Measurements from ENCODE around the gene PKD2L1. TPM values are rescaled to one million over a fixed set of nuclear protein-coding genes. Genes with fewer than 3 reads are reported as not detected.
A peak's percentile ranks its signal among the peaks of the same experiment; 100 is the strongest.
"Not testable (repeated sequence)": the region's sequence is repeated elsewhere in the genome, so short reads cannot be mapped to it uniquely, and the experiment has no call there.

Gene PKD2L1
- total RNA-seq = not detected

DNA sequence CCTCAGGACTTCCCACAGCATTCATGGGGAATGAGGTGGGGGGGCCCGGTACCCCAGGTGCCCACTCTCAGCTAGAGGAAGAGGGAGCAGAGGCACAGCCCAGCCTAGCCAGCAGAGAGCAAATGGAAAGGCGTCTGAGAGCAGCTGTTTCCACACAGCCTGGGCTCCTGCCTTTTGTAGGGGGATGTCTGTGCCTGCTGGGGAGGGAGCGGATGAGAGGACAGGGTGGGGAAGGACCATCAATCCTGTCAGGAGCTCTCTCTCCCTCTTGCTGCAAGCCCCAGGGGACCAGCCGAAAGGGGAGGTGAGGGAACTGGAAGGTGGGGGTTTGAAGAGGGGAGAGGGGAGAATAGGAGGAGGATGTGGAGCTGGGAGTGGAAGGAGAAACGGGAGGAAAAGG is at the start of gene PKD2L1:
Gene PKD2L1 (minus strand): TSS at position 150 of the 400 bp plus-strand sequence. CDS start 125 bp downstream, at position 25.
- FAIRE-seq = no peak
- DNase-seq (ENCODE audit: low spot score in 2 of 2) = no peak

DNA sequence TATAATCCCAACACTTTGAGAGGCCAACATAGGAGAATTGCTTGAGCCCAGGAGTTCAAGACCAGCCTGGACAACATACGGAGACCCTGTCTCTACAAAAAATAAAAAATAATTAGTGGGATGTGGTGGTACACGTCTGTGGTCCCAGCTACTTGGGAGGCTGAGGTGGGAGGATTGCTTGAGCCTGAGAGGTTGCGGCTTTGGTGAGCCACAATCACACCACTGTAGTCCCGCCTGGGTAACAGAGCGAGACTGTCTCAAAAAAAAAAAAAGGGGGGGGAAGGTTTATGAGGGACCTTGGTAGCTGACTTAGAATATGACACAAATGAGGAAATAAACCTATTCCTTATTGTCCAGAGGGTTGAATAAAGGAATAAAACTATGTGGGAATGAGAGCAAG is 47.8 kb upstream of the PKD2L1 start:
- FAIRE-seq (no peak), DNase-seq (ENCODE audit: low spot score in 2 of 2) (no peak)

GRCh38 chr10:100376656-100377055 is 46.6 kb upstream of the PKD2L1 start:
- not testable (repeated sequence) for FAIRE-seq; DNase-seq (ENCODE audit: low spot score in 2 of 2)

DNA sequence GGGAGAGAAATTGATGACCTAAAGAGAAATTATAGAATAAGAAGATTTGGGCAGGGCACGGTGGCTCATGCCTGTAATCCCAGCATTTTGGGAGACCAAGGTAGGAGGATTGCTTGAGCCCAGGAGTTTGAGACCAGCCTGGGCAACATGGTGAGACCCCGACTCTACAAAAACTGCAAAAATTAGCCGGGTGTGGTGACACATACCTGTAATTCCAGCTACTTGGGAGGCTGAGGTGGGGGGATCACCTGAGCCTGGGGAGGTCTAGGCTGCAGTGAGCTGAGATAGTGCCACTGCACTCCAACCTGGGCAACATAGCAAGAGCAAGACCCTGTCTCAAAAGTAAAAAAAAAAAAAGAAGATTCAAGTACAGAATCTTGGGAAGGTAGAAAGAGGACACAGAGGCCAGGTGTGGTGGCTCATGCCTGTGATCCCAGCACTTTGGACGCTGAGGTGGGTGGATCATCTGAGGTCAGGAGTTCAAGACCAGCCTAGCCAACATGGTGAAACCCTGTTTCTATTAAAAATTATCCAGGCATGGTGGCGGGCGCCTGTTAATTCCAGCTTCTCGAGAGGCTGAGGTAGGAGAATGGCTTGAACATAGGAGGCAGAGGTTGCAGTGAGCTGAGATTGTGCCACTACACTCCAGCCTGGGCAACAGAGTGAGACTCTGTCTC is 44.8 kb upstream of the PKD2L1 start:
- FAIRE-seq; DNase-seq (ENCODE audit: low spot score in 2 of 2): not testable (repeated sequence)

DNA sequence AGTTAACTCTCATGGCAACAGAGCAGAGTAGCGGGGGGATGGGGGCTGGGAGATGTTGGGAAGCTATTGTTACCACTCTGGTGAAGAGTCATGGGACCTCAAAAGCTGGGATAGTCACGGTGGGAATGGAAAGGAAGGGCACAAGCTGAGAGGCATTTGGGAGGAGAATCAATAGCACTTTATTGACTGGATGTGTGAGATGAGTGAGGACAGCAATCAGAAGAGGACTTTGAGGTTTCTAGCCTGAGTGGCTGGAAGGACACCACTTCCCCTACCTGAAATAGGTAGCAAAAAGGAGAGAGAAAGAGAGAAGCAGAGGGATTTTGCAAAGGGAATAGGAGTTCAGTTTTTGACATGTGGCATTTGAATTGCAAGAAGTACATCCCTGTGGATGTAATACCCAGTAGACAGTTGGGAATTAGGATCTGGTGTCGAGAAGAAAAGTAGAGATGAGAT is 44.2 kb upstream of the PKD2L1 start:
- no peak for FAIRE-seq
- no peak for DNase-seq (ENCODE audit: low spot score in 2 of 2)

- DNase-seq (ENCODE audit: low spot score in 2 of 2) (peak; percentile 68 to 86), FAIRE-seq (no peak)
These were observed 43.5 kb upstream of the PKD2L1 start for GRCh38 chr10:100373298-100374199.

- FAIRE-seq (no peak), DNase-seq (ENCODE audit: low spot score in 2 of 2) (no peak)
These were observed 42.6 kb upstream of the PKD2L1 start for GRCh38 chr10:100372415-100373297.

DNA sequence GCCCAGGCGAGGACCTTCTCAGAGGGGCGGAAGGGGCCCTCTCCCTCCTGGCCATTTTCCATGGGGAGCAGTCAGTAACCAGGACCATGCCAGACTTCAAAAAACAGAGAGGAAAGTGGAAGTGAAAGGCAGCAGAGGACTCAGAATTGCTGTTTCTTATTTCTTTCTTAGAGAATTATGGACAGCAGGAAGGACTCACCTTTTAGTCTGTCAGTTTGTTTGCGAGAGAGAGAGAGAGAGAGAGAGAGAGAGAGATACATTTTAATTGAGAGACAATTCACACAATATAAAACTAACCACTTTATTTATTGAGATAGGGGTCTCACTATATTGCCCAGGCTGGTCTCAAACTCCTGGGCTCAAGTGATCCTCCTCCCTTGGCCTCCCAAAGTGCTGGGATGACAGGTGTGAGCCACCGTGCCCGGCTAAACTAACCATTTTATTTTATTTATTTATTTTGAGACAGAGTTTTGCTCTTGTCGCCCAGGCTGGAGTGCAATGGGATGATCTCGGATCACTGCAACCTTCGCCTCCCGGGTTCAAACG is 41.5 kb upstream of the PKD2L1 start:
- DNase-seq (ENCODE audit: low spot score in 2 of 2) = no peak
- no peak for FAIRE-seq

DNA sequence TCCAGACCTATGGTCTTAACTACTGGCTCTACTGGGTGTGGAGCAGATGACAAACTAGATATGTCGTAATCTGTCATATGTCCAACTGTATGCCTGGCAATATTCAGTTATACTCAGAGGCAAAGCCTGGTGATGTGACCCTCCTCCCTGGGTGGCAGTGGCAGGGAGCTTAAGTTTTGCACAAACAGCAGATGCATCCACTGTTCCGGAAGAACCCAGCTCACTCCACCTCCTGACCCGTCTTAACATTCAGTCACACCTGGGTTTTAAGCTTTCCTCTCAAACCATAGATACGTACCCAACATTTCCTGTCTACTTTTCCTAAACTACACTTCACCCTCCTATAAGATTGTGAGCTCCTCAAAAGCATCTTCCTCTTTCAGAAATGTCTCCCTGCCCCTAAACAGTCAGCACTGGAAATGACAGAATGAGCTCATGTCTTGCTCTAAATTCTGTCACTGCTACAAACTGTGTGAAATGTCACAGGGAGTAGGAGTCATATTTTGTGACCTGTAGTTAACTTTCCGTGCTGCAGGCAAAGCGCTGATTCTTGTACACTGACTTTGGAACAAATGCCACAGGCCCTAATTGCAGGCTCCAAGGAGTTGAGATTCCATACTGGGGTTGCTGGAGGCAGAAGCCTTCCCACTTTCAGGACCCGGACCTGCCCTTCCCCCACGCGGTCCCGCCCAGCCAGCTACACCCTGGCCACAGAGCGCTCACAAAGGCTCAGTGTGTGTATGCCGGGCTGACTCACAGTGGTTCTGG is 40.9 kb upstream of the PKD2L1 start:
- DNase-seq (ENCODE audit: low spot score in 2 of 2) (peak in 1 of 2 donors; percentile 40), FAIRE-seq (no peak)

DNA sequence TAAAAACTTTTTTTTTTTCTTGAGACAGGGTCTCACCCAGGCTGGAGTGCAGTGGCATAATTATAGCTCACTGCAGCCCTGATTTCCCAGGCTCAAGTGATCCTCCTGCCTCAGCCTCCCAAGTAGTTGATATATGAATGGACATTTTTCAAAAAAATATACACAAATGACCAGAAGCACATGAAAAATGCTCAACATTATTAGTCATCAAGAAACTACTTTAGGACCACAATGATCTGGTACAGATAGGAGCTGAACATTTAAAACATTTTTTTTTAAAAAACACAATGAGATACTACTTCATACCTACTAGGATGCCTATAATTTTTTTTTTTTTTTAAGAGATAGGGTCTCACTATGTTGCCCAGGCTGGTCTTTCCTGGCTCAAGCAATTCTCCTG is 38.7 kb upstream of the PKD2L1 start:
- no peak for DNase-seq (ENCODE audit: low spot score in 2 of 2)
- FAIRE-seq = no peak

DNA sequence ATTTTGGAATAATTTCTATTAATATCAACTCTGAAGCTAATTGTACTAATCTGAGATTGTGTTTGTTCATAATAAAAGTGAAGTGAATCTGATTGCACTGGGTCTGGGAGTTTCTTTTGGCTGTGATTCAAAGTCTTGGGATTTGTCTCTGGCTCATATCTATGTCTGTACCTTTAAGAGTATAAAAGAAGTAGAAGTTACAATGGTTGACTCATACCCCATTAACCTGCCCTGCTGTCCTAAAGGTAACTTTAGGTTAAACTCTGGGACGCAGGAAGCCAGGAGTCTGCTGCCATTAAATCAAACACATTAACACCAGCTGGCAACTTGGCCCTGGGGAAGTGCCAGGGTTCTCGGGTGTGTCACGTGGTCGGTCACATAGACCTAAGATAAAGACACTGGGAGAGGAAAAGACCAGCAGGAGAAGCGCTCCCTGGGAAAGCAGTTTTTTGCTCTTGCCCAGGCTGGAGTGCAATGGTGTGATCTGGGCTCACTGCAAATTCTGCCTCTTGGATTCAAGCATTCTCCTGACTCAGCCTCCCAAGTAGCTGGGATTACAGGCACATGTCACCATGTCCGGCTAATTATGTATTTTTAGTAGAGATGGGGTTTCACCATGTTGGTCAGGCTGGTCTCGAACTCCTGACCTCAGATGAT is 34.8 kb upstream of the PKD2L1 start:
- DNase-seq (ENCODE audit: low spot score in 2 of 2) = no peak
- FAIRE-seq = no peak

DNA sequence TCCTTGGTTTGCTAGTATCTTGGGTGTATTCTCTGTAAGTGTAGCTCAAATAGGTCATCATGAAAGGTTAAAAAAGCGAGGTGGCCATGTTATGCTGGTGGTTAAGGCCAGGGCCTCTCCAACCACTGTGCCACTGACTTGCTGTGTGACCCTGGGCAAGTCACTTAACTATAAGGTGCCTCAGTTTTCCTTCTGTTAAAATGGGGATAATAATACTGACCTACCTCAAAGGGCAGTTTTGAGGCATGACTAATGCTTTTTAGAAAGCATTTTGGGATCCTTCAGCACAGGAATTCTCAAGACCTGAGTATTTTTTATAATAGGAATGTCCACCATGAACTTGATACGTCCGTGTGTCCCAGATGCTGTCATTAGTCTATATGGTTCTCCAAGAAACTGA is 34.1 kb upstream of the PKD2L1 start:
- FAIRE-seq = no peak
- DNase-seq (ENCODE audit: low spot score in 2 of 2) = no peak

DNA sequence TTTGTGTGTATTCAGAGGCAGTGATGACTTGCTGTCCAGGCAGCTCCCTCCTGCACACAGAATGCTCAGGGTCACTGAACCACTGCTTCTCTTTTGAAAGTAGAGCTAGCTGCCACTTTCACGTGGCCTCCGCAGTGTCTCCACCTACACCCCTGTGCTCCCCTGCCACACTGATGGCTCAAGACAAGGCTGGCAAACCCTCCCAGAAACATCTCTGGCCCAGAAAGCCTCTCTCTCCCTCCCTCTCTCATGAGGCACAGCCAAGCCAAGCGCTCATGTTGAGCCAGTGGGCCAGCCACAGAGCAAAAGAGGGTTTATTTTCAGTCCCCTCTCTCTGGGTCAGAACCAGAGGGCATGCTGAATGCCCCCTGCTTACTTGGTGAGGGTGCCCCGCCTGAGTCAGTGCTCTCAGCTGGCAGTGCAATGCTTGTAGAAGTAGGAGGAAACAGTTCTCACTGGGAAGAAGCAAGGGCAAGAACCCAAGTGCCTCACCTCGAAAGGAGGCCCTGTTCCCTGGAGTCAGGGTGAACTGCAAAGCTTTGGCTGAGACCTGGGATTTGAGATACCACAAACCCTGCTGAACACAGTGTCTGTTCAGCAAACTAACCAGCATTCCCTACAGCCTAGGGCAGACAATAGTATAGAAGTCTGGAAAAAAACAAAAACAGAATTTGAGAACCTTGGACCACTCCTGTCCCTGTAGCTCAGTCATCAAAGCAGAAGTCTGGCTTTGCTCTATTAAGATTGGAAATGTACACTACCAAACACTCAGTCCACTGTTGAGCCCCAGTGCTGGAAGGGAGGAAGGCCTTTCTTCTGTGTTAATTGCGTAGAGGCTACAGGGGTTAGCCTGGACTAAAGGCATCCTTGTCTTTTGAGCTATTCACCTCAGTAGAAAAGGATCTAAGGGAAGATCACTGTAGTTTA is 32.8 kb upstream of the PKD2L1 start:
- DNase-seq (ENCODE audit: low spot score in 2 of 2) = no peak
- FAIRE-seq = no peak

DNA sequence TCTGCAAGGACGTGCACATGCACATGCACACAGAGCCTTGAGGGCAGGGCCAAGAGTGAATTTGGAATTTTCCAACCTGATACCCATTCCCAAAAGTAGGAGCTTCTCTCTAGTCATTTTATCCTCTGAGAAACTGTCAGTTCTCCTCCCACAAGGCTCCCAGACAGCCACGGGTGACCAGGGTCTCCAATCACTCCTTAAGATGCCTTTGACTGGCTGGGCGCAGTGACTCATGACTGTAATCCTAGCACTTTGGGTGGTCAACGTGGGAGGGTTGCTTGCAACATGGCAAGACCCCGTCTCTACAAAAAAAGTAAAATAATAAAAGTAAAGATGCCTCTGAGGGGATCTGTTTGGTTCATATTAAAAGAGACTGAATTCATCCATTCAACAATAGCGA is 30.2 kb upstream of the PKD2L1 start:
- no peak for FAIRE-seq

GRCh38 chr10:100359529-100360150 is 29.6 kb upstream of the PKD2L1 start:
- DNase-seq (ENCODE audit: low spot score in 2 of 2) (no peak), FAIRE-seq (no peak)

More for the DNA sequence above, 30.2 kb upstream of the PKD2L1 start:
- no peak for DNase-seq (ENCODE audit: low spot score in 2 of 2)

DNA sequence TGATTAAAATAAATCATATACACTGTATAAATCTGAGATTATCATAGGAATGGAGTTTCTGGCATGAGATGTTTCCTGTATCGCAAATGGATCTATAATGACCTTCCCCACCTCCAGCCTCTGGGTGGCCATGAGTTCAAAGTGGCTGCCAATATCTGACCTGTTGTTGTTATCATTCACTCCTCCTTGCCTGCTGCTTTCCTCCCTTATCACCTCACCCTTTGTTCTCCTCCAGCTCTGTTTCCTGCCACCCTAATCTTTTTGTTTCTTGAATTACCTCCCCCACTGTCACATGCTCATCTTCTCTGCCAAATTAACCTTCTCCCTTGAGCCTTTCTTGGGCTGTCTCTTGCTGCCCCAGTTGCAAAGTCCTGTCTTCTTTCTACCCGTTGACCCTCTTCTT is 29.0 kb upstream of the PKD2L1 start:
- no peak for FAIRE-seq
- no peak for DNase-seq (ENCODE audit: low spot score in 2 of 2)

DNA sequence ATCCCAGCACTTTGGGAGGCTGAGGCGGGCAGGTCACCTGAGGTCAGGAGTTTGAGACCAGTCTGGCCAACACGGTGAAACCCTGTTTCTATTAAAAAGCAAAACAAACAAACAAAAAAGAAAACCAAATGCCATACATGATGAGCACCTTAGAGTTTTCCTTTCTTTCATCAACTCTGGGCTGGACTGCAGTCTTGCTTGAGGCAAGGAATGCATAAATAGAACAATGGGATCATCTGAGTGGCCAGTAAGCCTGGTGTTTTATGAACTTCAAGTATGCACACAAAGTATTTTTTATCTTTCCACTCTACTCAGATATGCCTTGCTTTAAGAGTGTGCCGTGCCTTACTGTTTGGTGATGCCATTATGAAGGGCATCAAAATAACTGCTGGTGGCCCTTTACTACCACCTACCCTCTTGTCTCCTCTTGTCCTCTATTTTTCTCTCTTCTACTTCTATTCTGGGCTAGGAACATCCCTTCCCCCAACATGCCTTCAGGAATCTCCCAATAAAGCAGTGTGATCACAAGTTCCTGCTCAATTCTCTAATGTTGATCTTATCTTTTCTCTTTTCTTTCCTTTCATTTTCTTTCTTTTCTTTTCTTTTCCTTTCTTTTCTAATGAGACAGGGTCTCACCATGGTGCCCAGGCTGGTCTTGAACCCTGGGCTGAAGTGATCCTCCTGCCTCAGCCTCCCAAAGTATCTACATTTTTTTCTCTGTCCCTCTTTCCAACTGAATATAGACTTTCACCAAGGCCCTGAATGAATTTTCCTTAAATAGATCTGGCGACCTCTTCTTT is 27.2 kb upstream of the PKD2L1 start:
- DNase-seq (ENCODE audit: low spot score in 2 of 2) = no peak
- FAIRE-seq = no peak

Measured in frontal cortex (tissue), 4 donors.